HG03521 (cell line): ENCODE results near the gene GP1BA.
A peak's percentile ranks its signal among the peaks of the same experiment; 100 is the strongest.

ENCODE experiments used
- ATAC-seq: cut with Tn5 transposase; IDR thresholded peaks from one replicate; pipeline ENCODE4 v1.9.1; 2021; ENCODE audit warnings: mild to moderate bottlenecking, moderate library complexity; ENCODE audit not compliant: unreplicated experiment

The GP1BA gene

DNA sequence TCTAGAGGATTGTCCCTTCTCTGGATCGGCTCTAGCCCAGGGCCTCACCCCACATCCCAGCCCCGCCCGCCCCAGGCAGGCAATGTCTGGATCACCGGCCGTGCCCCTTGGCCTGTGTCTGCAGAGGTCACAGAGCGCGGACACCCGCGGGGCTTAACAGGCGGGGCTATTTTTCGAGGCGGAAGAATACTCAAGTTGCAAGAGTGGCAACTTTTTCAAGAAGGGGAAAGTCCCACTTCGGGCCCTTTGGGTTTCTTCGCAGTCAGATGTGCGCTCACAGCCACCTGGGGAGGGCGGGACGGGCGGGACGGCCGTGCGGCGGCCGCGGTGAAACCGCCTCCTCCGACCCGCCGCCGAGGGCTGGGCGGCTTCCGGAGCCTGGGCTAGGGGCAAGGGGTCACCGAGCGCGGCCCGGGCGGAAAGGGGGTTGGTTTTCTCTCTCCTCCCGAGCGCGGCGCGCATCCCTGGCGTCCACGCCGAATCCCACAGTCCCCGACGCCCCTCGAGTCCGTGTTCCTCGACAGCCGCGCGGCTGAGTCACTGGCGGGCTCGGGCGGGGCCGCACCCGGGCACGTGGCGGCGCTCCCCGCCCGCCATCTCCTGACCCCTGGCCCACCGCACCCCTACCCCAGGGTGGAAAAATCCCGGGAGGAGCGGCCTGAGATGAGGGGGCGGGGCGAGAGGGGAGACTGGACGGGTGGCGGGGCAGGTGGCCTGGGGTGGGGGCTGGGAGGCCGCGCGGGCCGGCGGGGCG, 17.4 kb downstream of the GP1BA start:
- peak; percentile 21 for ATAC-seq

GRCh38 chr17:4950075-4950745, 18.1 kb downstream of the GP1BA start:
- ATAC-seq: peak; percentile 5

GRCh38 chr17:4950746-4951204, 18.7 kb downstream of the GP1BA start, which contains the start of gene ENO3:
ENO3 (plus strand) TSS chr17:4951119; CDS start chr17:4951830, 711 bp downstream.
- ATAC-seq: no peak

DNA sequence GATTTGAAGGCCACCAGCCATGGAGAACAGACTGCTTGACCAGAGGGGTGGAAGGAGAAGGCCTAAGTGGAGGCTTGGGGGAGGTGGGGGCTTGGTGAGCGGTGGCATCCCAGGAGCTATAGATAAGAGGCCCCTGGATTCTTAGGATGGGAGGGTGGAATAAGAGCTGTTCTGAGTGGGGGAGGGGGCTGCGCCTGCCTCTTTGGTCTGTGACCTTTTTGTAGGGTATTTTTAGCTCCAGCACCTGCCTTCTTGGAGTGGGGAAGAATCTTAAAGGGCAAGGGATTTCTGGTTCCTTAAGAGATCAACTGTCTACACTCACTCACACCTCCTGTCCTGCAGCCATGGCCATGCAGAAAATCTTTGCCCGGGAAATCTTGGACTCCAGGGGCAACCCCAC, 19.4 kb downstream of the GP1BA start:
- no peak for ATAC-seq

DNA sequence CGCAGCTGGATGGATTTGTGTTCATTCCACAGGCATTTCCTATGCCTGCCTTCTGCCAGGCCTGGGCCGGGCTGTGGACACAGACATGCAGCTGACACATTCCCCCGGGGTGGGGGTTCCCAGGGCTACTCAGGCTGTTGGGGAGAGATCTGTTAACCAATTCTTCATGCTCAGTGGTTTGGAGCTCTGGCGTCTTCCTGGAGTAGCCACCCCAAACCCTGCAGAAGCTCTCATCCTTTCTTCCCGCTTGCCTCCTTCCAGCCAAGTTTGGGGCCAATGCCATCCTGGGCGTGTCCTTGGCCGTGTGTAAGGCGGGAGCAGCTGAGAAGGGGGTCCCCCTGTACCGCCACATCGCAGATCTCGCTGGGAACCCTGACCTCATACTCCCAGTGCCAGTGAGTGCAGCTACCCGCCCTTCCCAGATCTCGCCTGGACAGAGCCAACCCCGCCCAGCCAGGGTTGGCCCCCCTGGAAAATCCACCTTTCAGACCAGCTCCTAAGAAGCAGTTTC, 21.4 kb downstream of the GP1BA start:
- no peak for ATAC-seq

DNA sequence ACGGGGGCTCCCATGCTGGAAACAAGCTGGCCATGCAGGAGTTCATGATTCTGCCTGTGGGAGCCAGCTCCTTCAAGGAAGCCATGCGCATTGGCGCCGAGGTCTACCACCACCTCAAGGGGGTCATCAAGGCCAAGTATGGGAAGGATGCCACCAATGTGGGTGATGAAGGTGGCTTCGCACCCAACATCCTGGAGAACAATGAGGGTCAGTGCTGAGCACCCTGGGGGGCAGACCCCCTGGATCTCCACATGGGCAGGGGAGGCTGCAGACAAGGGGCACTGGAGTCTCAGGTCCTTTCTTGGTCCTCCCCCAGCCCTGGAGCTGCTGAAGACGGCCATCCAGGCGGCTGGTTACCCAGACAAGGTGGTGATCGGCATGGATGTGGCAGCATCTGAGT, 23.0 kb downstream of the GP1BA start:
- ATAC-seq: no peak

DNA sequence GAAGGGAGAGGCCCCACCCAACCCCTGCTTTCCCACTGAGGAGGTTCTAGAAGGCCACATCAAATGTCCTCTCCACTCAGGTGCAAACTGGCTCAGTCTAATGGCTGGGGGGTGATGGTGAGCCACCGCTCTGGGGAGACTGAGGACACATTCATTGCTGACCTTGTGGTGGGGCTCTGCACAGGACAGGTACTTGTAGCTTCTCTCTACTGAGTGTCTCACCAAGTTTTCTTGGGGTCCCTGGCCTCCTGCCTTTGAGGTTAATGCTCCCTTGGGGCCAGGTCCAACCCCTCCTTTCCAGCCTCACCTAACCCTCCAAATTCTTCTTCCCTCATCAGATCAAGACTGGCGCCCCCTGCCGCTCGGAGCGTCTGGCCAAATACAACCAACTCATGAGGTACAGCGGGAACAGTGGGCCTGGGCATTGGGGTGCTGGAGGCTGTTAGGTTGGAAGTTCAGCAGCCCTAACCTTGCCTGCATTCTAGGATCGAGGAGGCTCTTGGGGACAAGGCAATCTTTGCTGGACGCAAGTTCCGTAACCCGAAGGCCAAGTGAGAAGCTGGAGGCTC, 24.5 kb downstream of the GP1BA start:
- ATAC-seq: no peak

DNA sequence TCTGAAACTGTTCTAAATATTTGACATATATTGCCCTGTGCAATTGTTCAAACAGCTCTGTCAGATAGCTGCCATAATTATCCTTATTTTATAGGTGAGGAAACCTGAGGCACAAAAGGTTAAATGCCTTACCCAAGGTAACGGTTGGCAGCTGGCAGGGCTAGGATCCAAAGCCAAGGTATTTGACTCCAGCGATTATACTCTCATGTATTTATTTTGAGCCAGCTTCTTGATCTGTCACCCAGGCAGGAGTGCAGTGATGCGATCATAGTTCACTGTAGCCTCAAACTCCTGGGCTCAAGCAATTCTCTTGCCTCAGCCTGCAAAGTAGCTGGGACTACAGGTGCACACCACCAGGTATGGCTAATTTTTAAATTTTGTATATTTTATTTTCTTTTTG, 26.0 kb downstream of the GP1BA start:
- ATAC-seq: no peak

GRCh38 chr17:4959261-4959965, 27.3 kb downstream of the GP1BA start:
- no peak for ATAC-seq

GRCh38 chr17:4960279-4960922, 28.3 kb downstream of the GP1BA start:
- ATAC-seq: no peak

DNA sequence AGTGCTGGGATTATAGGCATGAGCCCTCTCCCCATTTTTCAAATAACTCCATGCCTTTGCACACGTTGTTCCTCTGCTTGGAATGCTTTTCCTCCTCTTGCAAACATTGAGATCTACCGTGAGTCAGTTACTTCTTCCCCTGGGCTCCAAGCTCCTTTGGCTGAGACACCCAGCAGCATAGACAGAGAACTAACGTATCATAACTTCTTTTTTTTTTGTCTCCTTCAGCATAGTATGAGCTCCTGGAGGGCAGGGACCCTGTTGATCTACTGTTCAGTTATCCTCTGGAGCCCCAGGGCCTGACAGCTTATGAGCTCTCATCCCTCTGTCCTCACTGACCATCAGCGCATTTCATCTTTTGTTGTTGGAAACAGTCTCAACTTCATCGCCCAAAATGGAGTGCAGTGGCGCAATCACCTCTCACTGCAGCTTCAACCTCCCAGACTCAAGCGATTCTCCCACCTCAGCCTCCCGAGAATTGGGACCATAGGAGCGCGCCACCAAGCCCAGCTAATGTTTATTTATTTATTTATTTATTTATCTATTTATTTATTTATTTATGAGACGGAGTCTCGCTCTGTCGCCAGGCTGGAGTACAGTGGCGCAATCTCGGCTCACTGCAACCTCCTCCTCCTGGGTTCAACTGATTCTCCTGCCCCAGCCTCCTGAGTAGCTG, 33.4 kb downstream of the GP1BA start:
- ATAC-seq: no peak

DNA sequence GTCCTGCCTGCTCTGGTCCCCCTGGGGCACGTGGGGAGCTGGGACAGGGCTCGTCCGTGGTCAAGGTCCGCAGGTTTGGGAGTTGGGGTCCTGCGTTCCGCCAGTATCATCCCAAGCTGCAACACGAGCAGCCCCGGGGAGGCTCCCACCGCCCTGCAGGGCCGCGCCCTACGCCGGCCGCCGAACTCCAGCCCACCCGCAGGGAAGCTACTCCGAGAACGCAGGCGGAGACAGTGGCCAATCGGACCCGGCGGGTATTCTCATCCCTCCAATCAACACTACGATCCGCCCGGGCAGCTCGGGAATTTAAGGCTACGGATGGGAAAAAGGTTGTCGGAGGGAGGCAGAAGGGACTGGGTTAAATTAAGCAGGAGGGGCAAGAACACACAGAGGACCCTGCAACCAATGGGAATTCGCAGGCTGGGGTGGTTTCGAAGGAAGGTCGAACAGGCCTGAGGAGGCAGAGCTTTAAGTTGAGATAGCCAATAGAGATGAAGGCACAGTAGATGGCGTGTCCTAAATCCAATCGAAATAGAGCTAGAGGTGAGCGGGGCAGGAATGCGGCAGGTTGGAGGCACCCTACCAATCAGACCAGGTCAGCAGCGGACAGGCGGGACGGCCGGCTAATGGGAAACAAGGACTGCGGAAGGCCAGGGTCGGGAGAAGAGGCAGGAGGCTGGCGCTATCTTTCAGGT, 34.9 kb downstream of the GP1BA start:
- peak; percentile 76 for ATAC-seq

GRCh38 chr17:4967539-4968485, 35.7 kb downstream of the GP1BA start, which contains the start of gene SPAG7:
SPAG7 (minus strand) TSS chr17:4967817; CDS start chr17:4967804, 13 bp downstream.
- ATAC-seq: peak; percentile 62

GRCh38 chr17:4968486-4969046, 36.5 kb downstream of the GP1BA start:
- ATAC-seq: no peak

GRCh38 chr17:4969047-4969550, 37.0 kb downstream of the GP1BA start:
- no peak for ATAC-seq

- no peak for ATAC-seq
These were observed 37.6 kb downstream of the GP1BA start for GRCh38 chr17:4969551-4970173.

DNA sequence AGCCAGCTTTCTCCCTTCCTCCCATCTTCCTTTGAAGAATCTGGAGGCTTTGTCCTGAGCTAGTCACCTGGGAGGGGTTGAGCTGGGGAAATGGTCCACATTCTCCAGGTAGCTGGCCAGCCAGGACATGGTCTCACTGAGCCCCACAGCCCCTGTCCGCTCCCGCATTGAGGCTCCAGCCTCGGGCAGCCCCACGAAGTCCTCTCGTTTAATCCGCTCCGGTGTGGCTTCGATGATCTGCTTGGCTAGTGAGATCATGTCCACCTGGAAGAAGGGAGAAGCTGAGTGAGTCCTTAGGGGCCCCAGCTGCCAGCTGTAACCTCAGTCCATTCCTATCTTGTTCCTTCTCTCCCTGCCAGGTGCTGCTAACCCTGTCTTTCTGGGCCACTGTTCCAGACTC, 38.2 kb downstream of the GP1BA start:
- no peak for ATAC-seq
